GM23248 (cell line): ENCODE data around the gene EMC7. TPM values are rescaled to one million over a fixed set of nuclear protein-coding genes. Genes with fewer than 3 reads are reported as not detected.

Source experiments
- DNase-seq: peaks from one replicate; pipeline ENCODE4 v3.0.0-alpha.2; 2015
- H2AFZ ChIP-seq: fragments of 200-600 bp; sonication (generic); 2 replicates; pipeline ENCODE4 v1.6.1; 2016; ENCODE audit warnings: antibody characterized with exemption
- H3F3A ChIP-seq: fragments of 200-600 bp; sonication (generic); 2 replicates; pipeline ENCODE4 v1.6.1; 2016; ENCODE audit warnings: mild to moderate bottlenecking, antibody characterized with exemption, mixed run types; ENCODE audit not compliant: insufficient read depth
- H3K27ac ChIP-seq: fragments of 200-600 bp; sonication (generic); 2 replicates; pipeline ENCODE4 v1.5.1; 2016; ENCODE audit warnings: mild to moderate bottlenecking
- H3K27me3 ChIP-seq: fragments of 200-600 bp; sonication (generic); replicated peaks from 2 replicates; pipeline ENCODE4 v1.6.1; 2016; ENCODE audit warnings: mild to moderate bottlenecking; ENCODE audit not compliant: insufficient read depth
- H3K36me3 ChIP-seq: fragments of 200-600 bp; sonication (generic); 2 replicates; pipeline ENCODE4 v1.6.1; 2016; ENCODE audit warnings: low read depth, mild to moderate bottlenecking
- H3K4me1 ChIP-seq: fragments of 200-600 bp; sonication (generic); 2 replicates; pipeline ENCODE4 v1.6.1; 2016; ENCODE audit warnings: mild to moderate bottlenecking; ENCODE audit not compliant: insufficient read depth
- H3K4me2 ChIP-seq: fragments of 200-600 bp; sonication (generic); one replicate; pipeline ENCODE4 v1.6.1; 2016; ENCODE audit warnings: mild to moderate bottlenecking; ENCODE audit not compliant: unreplicated experiment
- H3K4me3 ChIP-seq: fragments of 200-600 bp; sonication (generic); 2 replicates; pipeline ENCODE4 v1.5.1; 2016; ENCODE audit warnings: mild to moderate bottlenecking
- H3K79me2 ChIP-seq: fragments of 200-600 bp; sonication (generic); 2 replicates; pipeline ENCODE4 v1.6.1; 2016; ENCODE audit warnings: mild to moderate bottlenecking; ENCODE audit not compliant: insufficient read depth
- H3K9ac ChIP-seq: fragments of 200-600 bp; sonication (generic); 2 replicates; pipeline ENCODE4 v1.6.1; 2016; ENCODE audit warnings: mild to moderate bottlenecking
- H3K9me2 ChIP-seq: fragments of 200-600 bp; sonication (generic); 2 replicates; pipeline ENCODE4 v1.6.1; 2016; ENCODE audit warnings: mixed run types, mild to moderate bottlenecking, moderate library complexity; ENCODE audit not compliant: insufficient read depth
- H3K9me3 ChIP-seq: fragments of 200-600 bp; sonication (generic); one replicate; pipeline ENCODE4 v1.6.1; 2017; ENCODE audit warnings: low read depth
- H4K20me1 ChIP-seq: fragments of 200-600 bp; sonication (generic); 2 replicates; pipeline ENCODE4 v1.6.0; 2016; ENCODE audit not compliant: insufficient read depth
- EZH2 ChIP-seq: fragments of 200-600 bp; sonication (generic); IDR thresholded peaks from 2 replicates; pipeline ENCODE4 v1.6.1; 2018; ENCODE audit warnings: antibody characterized with exemption, mild to moderate bottlenecking; ENCODE audit not compliant: insufficient read depth, poor library complexity, severe bottlenecking
- EZH2phosphoT487 ChIP-seq: fragments of 200-600 bp; sonication (generic); IDR thresholded peaks from 2 replicates; pipeline ENCODE4 v1.6.1; 2018; ENCODE audit warnings: antibody characterized with exemption, moderate library complexity, mild to moderate bottlenecking, low read depth; ENCODE audit not compliant: insufficient read depth
- WGBS, 2 experiments: methylation state at CpG; one replicate each; pipeline ENCODE4 v1.1.6; 2015 to 2017; ENCODE audit warnings: low lambda C conversion rate in 2 of 2, low coverage in 1 of 2; ENCODE audit errors: missing lambda C conversion rate in 2 of 2; 5-methylcytosine and 5-hydroxymethylcytosine counted together
- in situ Hi-C: fragments of 300-500 bp; cut with MboI; formaldehyde crosslinking; loops from 2 replicates; pipeline ENCODE4 v1.15.0; 2020
- polyA plus RNA-seq: library from polyadenylated mRNA; unstranded; fragments of >200 nt; fragmentation: Nextera tagmentation; extraction: Ambion mirVana; gene quantifications from 2 replicates; pipeline ENCODE4 v1.2.1, GENCODE V29; 2016
- total RNA-seq: library from RNA; depleted of rRNA; stranded (reverse); fragments of >200 nt; shearing (Covaris generic); gene quantifications from 2 replicates; pipeline ENCODE4 v1.2.3, GENCODE V29; 2014; rRNA removed

Gene EMC7
- total and polyA plus RNA-seq, 2 experiments from 2014 or later, result 52.6 to 229 TPM

DNA sequence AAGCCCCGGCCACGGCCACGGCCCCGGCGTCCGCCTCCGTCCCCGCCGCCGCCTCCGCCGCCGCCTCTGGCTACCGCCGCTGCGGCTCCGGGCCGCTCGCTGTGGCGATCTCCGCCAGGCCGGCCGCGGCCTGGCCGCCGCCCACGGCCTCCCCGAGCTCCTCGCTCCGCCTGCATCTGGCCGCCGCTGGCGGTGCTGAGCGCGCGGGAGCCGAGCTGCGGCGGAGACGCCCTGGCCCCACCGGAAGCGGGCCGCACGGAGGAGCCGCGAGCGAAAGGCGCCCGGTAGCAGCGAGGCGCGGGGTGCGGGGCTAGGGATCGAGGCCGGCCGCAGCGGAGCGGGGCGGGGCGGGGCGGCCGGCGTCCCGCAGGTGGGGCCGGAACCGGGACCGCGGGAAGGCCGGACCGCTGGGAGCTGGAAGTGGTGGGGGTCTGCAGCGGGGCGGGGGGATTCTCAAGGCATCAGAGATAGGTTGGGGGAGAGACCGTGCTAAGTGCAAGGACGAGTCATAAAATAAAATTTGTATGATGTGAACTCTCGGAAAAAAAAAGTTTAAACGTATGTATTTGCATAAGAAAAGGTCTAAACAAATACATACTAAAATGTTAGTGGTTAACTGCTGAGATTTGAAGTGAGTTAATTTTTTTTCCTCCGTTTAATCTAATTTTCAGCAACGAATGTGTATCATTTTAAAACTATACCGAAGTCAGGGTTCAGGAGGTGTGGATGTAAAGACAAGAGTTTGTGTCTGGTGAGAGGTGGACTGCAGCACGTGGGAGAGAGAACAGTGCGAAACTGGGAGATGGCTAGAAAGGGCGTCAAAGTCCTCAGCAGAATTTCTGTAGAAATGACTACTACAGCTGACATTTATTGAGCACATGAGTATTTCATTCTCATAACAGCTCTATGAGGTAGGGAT lies 62.5 kb downstream of the EMC7 start, which contains the start of gene AVEN:
AVEN (minus strand) TSS at position 334 of the 919 bp plus-strand sequence; CDS start at position 176, 158 bp downstream.
- Histone ChIP-seq H3K9me2 (no peaks in the 10 kb centered on the region), H3K4me1 (peaks cover 19% of the 10 kb centered on the region; the same call in 1 of the 2 replicates), H3K4me3 (peak within 1 kb of the TSS; percentile 99), H3K4me2 (peak within 1 kb of the TSS; percentile 93), H2AFZ (peak within 1 kb of the TSS; percentile 98), H3K27ac (peak within 1 kb of the TSS; percentile 81), H4K20me1 (no peaks in the 10 kb centered on the region), H3F3A (peaks cover 5% of the 10 kb centered on the region), H3K27me3 (no peaks in the 10 kb centered on the region), H3K79me2 (peaks cover 38% of the 10 kb centered on the region), H3K36me3 (no peaks in the 10 kb centered on the region), H3K9me3 (no peaks in the 10 kb centered on the region), H3K9ac (peak within 1 kb of the TSS; percentile 92)
- in situ Hi-C loops, result no loop called here
- WGBS, 2 experiments, result 1 to 2% methylated on average over 33 to 72 of the region's 82 CpGs
- no peak for TF ChIP-seq EZH2phosphoT487
- TF ChIP-seq EZH2, result no peak
- peak; percentile 83 for DNase-seq

DNA sequence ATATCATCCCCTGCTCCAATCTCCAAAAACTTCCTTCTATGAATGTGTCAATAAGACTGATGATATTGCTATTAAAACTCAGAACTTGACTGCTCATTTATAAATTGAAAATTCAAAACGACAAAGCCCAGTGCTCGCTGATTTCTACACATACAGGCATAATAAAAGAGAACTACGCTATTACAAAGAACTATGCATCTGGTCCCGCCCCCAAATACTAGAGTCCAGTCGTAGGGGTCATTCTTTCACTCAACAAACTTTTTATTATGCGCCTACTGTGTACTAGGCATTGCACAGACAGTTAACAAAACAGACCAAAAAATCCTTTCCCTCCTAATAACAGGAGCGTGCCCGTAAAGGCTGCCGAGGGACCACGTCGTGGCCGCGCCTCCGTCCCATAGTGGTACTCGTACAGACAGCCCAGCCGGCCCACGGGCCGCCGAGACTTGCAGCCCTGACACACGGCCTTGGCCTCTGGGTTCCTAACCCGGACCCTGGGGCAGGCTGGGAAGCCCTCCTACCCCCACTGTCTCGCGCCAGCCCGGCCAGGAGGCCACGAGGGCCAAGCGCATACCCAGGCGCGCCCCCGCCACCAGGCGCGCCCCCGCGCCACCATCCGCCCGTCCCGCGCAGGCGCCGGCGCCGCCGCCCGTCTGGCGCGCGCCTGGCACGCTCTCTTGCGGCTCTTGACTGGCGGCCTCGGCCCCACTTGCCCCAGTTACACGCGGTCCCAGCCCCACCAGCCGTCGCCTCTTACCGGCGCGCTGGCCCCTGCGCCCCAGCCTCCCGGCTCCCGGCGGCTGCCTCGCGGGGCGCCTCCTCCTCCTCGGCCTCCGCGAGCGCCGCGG lies 63.4 kb downstream of the EMC7 start:
- Histone ChIP-seq H3K79me2 (peaks cover 47% of the 10 kb centered on the region), H3K9me2 (no peaks in the 10 kb centered on the region), H2AFZ (peak overlapping the region; percentile 98), H3K36me3 (no peaks in the 10 kb centered on the region), H3K4me2 (peak overlapping the region; percentile 93), H3F3A (peaks cover 5% of the 10 kb centered on the region), H3K27me3 (no peaks in the 10 kb centered on the region), H3K4me1 (peaks cover 19% of the 10 kb centered on the region; the same call in 1 of the 2 replicates), H3K27ac (peak overlapping the region; percentile 81), H4K20me1 (no peaks in the 10 kb centered on the region), H3K4me3 (peak overlapping the region; percentile 99), H3K9me3 (no peaks in the 10 kb centered on the region), H3K9ac (peak overlapping the region; percentile 92)
- DNase-seq, result peak; percentile 89
- in situ Hi-C loops, result no loop called here
- 0% methylated on average over 28 to 52 of the region's 70 CpGs for WGBS, 2 experiments
- no peak for TF ChIP-seq EZH2phosphoT487
- no peak for TF ChIP-seq EZH2

Other genes with a start within 250 kb of the EMC7 start
- gene CHRM5, start 133.4 kb downstream of the EMC7 start, total RNA-seq, result 0.43 TPM in 1 of 2 replicates, not detected in the other
- gene CHRM5, start 133.4 kb downstream of the EMC7 start, polyA plus RNA-seq, result 0.05 TPM in 1 of 2 replicates, not detected in the other
- gene AVEN, start 62.7 kb downstream of the EMC7 start, total RNA-seq, result 27.0 and 34.3 TPM in 2 replicates
- 18.2 and 18.8 TPM in 2 replicates for gene AVEN, start 62.7 kb downstream of the EMC7 start, polyA plus RNA-seq
- gene PGBD4, start 221 bp upstream of the EMC7 start, total RNA-seq, result 0.76 and 1.7 TPM in 2 replicates
- 0.75 and 0.99 TPM in 2 replicates for gene PGBD4, start 221 bp upstream of the EMC7 start, polyA plus RNA-seq
- 39.3 and 50.8 TPM in 2 replicates for gene KATNBL1, start 108.2 kb upstream of the EMC7 start, total RNA-seq
- 51.9 and 57.1 TPM in 2 replicates for gene KATNBL1, start 108.2 kb upstream of the EMC7 start, polyA plus RNA-seq
- gene EMC4, start 123.2 kb upstream of the EMC7 start, total RNA-seq, result 131 and 154 TPM in 2 replicates
- gene EMC4, start 123.2 kb upstream of the EMC7 start, polyA plus RNA-seq, result 210 and 215 TPM in 2 replicates
- gene SLC12A6, start 235.9 kb upstream of the EMC7 start, total RNA-seq, result 19.2 TPM in 2 replicates
- gene SLC12A6, start 235.9 kb upstream of the EMC7 start, polyA plus RNA-seq, result 4.3 and 4.8 TPM in 2 replicates
- 208 and 255 TPM in 2 replicates for gene NOP10, start 241.3 kb upstream of the EMC7 start, total RNA-seq
- 425 and 426 TPM in 2 replicates for gene NOP10, start 241.3 kb upstream of the EMC7 start, polyA plus RNA-seq
- gene NUTM1, start 241.5 kb upstream of the EMC7 start, total RNA-seq, result not detected in 2 replicates
- not detected in 2 replicates for gene NUTM1, start 241.5 kb upstream of the EMC7 start, polyA plus RNA-seq